H1 (cell line): ENCODE data around the gene BECN2. TPM values are rescaled to one million over a fixed set of nuclear protein-coding genes. Genes with fewer than 3 reads are reported as not detected.

Experiments
- CHD7 ChIP-seq: fragments of 300-600 bp; sonication (generic); IDR thresholded peaks from 2 replicates; pipeline ENCODE4 v1.7.1; 2012; ENCODE audit warnings: low read length, moderate library complexity, mild to moderate bottlenecking, inconsistent platforms; ENCODE audit not compliant: insufficient replicate concordance
- HDAC6 ChIP-seq: IDR thresholded peaks from one replicate; pipeline ENCODE4 v1.7.1; 2012; ENCODE audit warnings: low read depth, mild to moderate bottlenecking, inconsistent platforms, low read length, moderate library complexity
- MAX ChIP-seq: IDR thresholded peaks from 2 replicates; pipeline ENCODE4 v1.6.1; 2012; ENCODE audit warnings: inconsistent platforms
- POLR2AphosphoS5 ChIP-seq: IDR thresholded peaks from 2 replicates; pipeline ENCODE4 v1.6.1; 2011; ENCODE audit warnings: low read depth, low read length
- polyA plus RNA-seq, 7 experiments: library from polyadenylated mRNA; depleted of rRNA in 3 of 7; stranded (reverse) in 5 of 7; unstranded in 2 of 7; fragments of >200 nt in 5 of 7; fragments of 200-250 nt in 2 of 7; gene quantifications; 1 replicate in 5 of 7; 2 replicates in 1 of 7; 4 replicates in 1 of 7; pipeline versions ENCODE4 v1.2.1 to v1.2.3, GENCODE V29; 2011 to 2013; ENCODE audit warnings: missing spikeins in 2 of 7, mixed read lengths in 2 of 7
- total RNA-seq: library from RNA; stranded (reverse); fragmentation: NEBNext Ultra II Directional; extraction: Animal tissue kit (Norgen Biotek cat#: 25700); gene quantifications from 2 replicates; pipeline ENCODE4 v1.2.1, GENCODE V29; 2021

BECN2 gene
- total and polyA plus RNA-seq, 2 of the 8 experiments (the other 6 are each of a cell fraction or from before 2014, with no cell fraction given): not detected

- TF ChIP-seq HDAC6 (no peak), MAX (no peak), POLR2AphosphoS5 (no peak), CHD7 (no peak)
These were observed 38.7 kb upstream of the BECN2 start (continued) for GRCh38 chr1:241918879-241919278.
